Neural cell (in vitro differentiated cells): ENCODE results near the gene PDGFA.

Source experiments
- EP300 ChIP-seq: fragments of 450-650 bp; conservative IDR thresholded peaks from 2 replicates; pipeline ENCODE4 v1.6.1; 2014; ENCODE audit warnings: antibody characterized with exemption, mild to moderate bottlenecking, moderate library complexity; ENCODE audit not compliant: poor library complexity, severe bottlenecking
- EZH2 ChIP-seq: fragments of 200-600, 300-800 bp; shearing (Covaris generic), sonication (generic); IDR thresholded peaks from 2 replicates; pipeline ENCODE4 v1.6.1; 2014; ENCODE audit warnings: antibody characterized with exemption, low read length, borderline replicate concordance, mild to moderate bottlenecking; ENCODE audit not compliant: insufficient read depth, poor library complexity, severe bottlenecking
- POLR2AphosphoS5 ChIP-seq: IDR thresholded peaks from 2 replicates; pipeline ENCODE4 v1.6.1; 2012
- RAD21 ChIP-seq: fragments of 450-650 bp; conservative IDR thresholded peaks from 2 replicates; pipeline ENCODE4 v1.6.1; 2014; ENCODE audit warnings: antibody characterized with exemption, mild to moderate bottlenecking, moderate library complexity
- SMC3 ChIP-seq: fragments of 450-650 bp; conservative IDR thresholded peaks from 2 replicates; pipeline ENCODE4 v1.6.1; 2014; ENCODE audit warnings: antibody characterized with exemption, mild to moderate bottlenecking, moderate library complexity; ENCODE audit not compliant: poor library complexity
- TF ChIP-seq, protein P1 (sequence below): IDR thresholded peaks from 2 replicates; pipeline ENCODE4 v1.6.1; 2012; ENCODE audit warnings: borderline replicate concordance
- TF ChIP-seq, protein P2 (sequence below): fragments of 450-650 bp; IDR thresholded peaks from 2 replicates; pipeline ENCODE4 v1.5.1; 2014; ENCODE audit warnings: antibody characterized with exemption, mild to moderate bottlenecking, moderate library complexity; ENCODE audit not compliant: poor library complexity, severe bottlenecking

DNA sequence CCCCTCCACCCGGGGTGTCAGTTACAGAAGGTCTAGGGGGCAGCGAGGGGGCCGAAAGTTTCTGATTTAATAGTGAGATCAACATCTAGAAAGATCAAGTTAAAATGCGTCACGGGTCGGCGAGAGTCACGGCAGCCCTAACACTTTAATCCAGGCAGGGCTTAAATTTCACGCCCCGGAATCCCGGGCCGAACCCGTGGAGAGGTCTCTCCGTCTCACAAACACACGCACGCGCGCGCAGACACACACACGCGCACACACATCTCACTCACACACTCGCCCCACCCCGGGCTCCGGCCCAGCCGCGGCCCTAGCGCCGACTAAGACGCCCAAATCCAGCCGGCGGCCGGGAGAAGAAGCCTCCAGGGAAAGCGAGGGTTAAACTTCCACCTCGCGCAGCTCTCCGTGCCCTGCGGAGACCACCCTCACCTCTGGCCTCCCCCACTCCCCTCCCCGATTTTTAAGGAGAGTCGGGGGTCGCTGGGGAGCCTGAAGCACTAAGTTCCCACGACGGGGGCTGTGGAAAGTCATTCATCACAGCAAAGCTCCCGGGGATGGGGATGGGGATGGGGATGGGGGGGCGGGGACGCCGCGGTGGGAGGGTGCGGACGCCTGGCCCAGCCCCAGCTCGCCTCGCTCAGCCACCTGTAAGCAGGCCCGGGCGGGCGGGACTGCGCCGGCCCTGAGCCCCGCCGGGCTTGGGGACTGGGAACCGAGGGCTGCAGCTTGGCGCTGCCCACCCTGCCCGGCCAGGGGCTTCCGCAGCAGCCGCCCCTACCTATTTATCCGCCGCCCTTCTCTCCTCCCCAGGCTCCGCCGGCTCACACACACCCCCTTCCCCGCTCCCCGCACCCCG is 1.6 kb downstream of the PDGFA start:
- TF ChIP-seq, protein P1, sequence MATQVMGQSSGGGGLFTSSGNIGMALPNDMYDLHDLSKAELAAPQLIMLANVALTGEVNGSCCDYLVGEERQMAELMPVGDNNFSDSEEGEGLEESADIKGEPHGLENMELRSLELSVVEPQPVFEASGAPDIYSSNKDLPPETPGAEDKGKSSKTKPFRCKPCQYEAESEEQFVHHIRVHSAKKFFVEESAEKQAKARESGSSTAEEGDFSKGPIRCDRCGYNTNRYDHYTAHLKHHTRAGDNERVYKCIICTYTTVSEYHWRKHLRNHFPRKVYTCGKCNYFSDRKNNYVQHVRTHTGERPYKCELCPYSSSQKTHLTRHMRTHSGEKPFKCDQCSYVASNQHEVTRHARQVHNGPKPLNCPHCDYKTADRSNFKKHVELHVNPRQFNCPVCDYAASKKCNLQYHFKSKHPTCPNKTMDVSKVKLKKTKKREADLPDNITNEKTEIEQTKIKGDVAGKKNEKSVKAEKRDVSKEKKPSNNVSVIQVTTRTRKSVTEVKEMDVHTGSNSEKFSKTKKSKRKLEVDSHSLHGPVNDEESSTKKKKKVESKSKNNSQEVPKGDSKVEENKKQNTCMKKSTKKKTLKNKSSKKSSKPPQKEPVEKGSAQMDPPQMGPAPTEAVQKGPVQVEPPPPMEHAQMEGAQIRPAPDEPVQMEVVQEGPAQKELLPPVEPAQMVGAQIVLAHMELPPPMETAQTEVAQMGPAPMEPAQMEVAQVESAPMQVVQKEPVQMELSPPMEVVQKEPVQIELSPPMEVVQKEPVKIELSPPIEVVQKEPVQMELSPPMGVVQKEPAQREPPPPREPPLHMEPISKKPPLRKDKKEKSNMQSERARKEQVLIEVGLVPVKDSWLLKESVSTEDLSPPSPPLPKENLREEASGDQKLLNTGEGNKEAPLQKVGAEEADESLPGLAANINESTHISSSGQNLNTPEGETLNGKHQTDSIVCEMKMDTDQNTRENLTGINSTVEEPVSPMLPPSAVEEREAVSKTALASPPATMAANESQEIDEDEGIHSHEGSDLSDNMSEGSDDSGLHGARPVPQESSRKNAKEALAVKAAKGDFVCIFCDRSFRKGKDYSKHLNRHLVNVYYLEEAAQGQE, result no peak
- TF ChIP-seq, protein P2, sequence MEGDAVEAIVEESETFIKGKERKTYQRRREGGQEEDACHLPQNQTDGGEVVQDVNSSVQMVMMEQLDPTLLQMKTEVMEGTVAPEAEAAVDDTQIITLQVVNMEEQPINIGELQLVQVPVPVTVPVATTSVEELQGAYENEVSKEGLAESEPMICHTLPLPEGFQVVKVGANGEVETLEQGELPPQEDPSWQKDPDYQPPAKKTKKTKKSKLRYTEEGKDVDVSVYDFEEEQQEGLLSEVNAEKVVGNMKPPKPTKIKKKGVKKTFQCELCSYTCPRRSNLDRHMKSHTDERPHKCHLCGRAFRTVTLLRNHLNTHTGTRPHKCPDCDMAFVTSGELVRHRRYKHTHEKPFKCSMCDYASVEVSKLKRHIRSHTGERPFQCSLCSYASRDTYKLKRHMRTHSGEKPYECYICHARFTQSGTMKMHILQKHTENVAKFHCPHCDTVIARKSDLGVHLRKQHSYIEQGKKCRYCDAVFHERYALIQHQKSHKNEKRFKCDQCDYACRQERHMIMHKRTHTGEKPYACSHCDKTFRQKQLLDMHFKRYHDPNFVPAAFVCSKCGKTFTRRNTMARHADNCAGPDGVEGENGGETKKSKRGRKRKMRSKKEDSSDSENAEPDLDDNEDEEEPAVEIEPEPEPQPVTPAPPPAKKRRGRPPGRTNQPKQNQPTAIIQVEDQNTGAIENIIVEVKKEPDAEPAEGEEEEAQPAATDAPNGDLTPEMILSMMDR, result no peak
- no peak for TF ChIP-seq RAD21
- no peak for TF ChIP-seq EP300
- TF ChIP-seq EZH2, result no peak
- no peak for TF ChIP-seq SMC3
- no peak for TF ChIP-seq POLR2AphosphoS5
